ENCODE data around the gene SLC7A7. TPM values are rescaled to one million over a fixed set of nuclear protein-coding genes. Genes with fewer than 3 reads are reported as not detected.

The SLC7A7 gene
- total and polyA plus RNA-seq, 2 experiments from 2014 or later = 3.6 to 4.1 TPM

DNA sequence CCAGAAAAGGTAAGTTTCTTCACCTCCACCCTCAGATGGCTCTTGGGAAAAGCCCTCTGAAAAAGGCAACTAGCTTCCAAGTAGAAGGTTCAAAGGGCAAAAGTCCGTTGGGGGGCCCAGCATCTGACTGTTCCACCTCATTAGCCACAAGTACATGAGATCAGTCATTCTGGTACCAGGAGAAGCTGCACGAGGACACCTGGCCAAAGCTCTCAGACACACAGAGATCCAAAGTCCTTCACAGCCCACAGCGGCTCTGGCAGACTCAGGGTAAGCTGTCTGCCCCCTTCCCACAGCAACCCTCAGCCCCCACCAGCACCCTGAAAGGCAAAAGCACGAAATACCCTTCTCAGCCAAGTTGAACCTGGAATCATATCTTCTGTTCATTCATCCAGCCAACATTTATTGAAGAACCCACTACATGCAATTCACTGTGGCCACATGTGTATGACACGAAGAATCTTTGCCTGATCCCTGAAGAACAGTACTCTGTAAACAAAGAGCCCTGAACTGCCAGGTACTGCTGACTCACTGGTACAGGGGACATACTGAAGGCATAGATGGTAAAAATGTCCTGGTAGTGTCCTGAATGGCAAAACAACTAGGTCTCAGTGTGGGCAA is 19.0 kb downstream of the SLC7A7 start:
- peaks cover 17% of the 10 kb centered on the region for H3K4me1 ChIP-seq (ENCODE audit: insufficient read depth)
- DNase-seq (ENCODE audit: low spot score) = no peak
- Mint-ChIP-seq H3K4me3 (no peak overlapping the region; the same call in 2 of the 3 replicates), H3K27ac (peak overlapping the region; percentile 84), H3K27me3 (ENCODE audit: insufficient read depth, low read depth, poor library complexity) (peaks cover 15% of the 10 kb centered on the region), H3K9me3 (peaks cover 6% of the 10 kb centered on the region; the same call in 2 of the 3 replicates), H3K4me1 (peaks cover 18% of the 10 kb centered on the region), H3K36me3 (ENCODE audit: low read depth) (peaks cover 4% of the 10 kb centered on the region)
- no peaks in the 10 kb centered on the region for H3F3A ChIP-seq (replicated peaks; ENCODE audit: low read depth)
- no peak for ATAC-seq
- TF ChIP-seq ZNF331 (CRISPR knock-in tag; IDR thresholded peaks at IDR 0.05; ENCODE audit: low read depth) = no peak
- TF ChIP-seq EZH2phosphoT487 (IDR thresholded peaks at IDR 0.05; ENCODE audit: unreplicated experiment) = no peak
- no peak for TF ChIP-seq REST (IDR thresholded peaks at IDR 0.05; ENCODE audit: unreplicated experiment)
- TF ChIP-seq, protein P1, sequence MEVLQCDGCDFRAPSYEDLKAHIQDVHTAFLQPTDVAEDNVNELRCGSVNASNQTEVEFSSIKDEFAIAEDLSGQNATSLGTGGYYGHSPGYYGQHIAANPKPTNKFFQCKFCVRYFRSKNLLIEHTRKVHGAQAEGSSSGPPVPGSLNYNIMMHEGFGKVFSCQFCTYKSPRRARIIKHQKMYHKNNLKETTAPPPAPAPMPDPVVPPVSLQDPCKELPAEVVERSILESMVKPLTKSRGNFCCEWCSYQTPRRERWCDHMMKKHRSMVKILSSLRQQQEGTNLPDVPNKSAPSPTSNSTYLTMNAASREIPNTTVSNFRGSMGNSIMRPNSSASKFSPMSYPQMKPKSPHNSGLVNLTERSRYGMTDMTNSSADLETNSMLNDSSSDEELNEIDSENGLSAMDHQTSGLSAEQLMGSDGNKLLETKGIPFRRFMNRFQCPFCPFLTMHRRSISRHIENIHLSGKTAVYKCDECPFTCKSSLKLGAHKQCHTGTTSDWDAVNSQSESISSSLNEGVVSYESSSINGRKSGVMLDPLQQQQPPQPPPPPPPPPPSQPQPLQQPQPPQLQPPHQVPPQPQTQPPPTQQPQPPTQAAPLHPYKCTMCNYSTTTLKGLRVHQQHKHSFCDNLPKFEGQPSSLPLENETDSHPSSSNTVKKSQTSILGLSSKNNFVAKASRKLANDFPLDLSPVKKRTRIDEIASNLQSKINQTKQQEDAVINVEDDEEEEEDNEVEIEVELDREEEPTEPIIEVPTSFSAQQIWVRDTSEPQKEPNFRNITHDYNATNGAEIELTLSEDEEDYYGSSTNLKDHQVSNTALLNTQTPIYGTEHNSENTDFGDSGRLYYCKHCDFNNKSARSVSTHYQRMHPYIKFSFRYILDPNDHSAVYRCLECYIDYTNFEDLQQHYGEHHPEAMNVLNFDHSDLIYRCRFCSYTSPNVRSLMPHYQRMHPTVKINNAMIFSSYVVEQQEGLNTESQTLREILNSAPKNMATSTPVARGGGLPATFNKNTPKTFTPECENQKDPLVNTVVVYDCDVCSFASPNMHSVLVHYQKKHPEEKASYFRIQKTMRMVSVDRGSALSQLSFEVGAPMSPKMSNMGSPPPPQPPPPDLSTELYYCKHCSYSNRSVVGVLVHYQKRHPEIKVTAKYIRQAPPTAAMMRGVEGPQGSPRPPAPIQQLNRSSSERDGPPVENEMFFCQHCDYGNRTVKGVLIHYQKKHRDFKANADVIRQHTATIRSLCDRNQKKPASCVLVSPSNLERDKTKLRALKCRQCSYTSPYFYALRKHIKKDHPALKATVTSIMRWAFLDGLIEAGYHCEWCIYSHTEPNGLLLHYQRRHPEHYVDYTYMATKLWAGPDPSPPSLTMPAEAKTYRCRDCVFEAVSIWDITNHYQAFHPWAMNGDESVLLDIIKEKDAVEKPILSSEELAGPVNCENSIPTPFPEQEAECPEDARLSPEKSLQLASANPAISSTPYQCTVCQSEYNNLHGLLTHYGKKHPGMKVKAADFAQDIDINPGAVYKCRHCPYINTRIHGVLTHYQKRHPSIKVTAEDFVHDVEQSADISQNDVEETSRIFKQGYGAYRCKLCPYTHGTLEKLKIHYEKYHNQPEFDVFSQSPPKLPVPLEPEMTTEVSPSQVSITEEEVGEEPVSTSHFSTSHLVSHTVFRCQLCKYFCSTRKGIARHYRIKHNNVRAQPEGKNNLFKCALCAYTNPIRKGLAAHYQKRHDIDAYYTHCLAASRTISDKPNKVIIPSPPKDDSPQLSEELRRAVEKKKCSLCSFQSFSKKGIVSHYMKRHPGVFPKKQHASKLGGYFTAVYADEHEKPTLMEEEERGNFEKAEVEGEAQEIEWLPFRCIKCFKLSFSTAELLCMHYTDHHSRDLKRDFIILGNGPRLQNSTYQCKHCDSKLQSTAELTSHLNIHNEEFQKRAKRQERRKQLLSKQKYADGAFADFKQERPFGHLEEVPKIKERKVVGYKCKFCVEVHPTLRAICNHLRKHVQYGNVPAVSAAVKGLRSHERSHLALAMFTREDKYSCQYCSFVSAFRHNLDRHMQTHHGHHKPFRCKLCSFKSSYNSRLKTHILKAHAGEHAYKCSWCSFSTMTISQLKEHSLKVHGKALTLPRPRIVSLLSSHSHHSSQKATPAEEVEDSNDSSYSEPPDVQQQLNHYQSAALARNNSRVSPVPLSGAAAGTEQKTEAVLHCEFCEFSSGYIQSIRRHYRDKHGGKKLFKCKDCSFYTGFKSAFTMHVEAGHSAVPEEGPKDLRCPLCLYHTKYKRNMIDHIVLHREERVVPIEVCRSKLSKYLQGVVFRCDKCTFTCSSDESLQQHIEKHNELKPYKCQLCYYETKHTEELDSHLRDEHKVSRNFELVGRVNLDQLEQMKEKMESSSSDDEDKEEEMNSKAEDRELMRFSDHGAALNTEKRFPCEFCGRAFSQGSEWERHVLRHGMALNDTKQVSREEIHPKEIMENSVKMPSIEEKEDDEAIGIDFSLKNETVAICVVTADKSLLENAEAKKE (CRISPR knock-in tag; IDR thresholded peaks at IDR 0.05) = no peak
- TF ChIP-seq POLR2AphosphoS5 (IDR thresholded peaks at IDR 0.05; ENCODE audit: low read depth) = no peak
- TF ChIP-seq STAT1 (IDR thresholded peaks at IDR 0.05; ENCODE audit: unreplicated experiment) = no peak
- no peaks in the 10 kb centered on the region for H3K27me3 ChIP-seq (ENCODE audit: insufficient read depth)
- no peaks in the 10 kb centered on the region for H3K79me2 ChIP-seq (replicated peaks; ENCODE audit: insufficient read depth)
- no peak overlapping the region for H3K4me2 ChIP-seq
- peak overlapping the region; percentile 20 for H3K27ac ChIP-seq (ENCODE audit: low read depth)
- H3K36me3 ChIP-seq (ENCODE audit: insufficient read depth) = no peaks in the 10 kb centered on the region
- no peak overlapping the region for H3K4me3 ChIP-seq
- no peaks in the 10 kb centered on the region for H4K20me1 ChIP-seq (replicated peaks; ENCODE audit: insufficient read depth)
- no peak overlapping the region for H2AFZ ChIP-seq
- peaks cover 10% of the 10 kb centered on the region; the same call in 1 of the 2 replicates for H3K9me2 ChIP-seq (ENCODE audit: insufficient read depth)
